Chondrocyte (in vitro differentiated cells): ENCODE measurements around the gene FREM2. TPM values are rescaled to one million over a fixed set of nuclear protein-coding genes. Genes with fewer than 3 reads are reported as not detected.

Experiments
- DNase-seq: peaks from one replicate; pipeline ENCODE4 v3.0.0; 2021; ENCODE audit warnings: mixed read lengths, low spot score
- H3K27ac Mint-ChIP-seq: one replicate; pipeline ENCODE4 v1.8.0; 2021; ENCODE audit warnings: mild to moderate bottlenecking, moderate library complexity, mixed read lengths; ENCODE audit not compliant: unreplicated experiment
- H3K27me3 Mint-ChIP-seq: 2 replicates; pipeline ENCODE4 v1.8.0; 2021; ENCODE audit warnings: low read depth, mixed read lengths
- H3K36me3 Mint-ChIP-seq: 2 replicates; pipeline ENCODE4 v1.8.0; 2021; ENCODE audit warnings: low read depth, mixed read lengths
- H3K4me1 Mint-ChIP-seq: 2 replicates; pipeline ENCODE4 v1.8.0; 2021; ENCODE audit warnings: low read depth, mild to moderate bottlenecking, mixed read lengths
- H3K4me3 Mint-ChIP-seq: one replicate; pipeline ENCODE4 v1.8.0; 2021; ENCODE audit warnings: mild to moderate bottlenecking, moderate library complexity, mixed read lengths; ENCODE audit not compliant: unreplicated experiment
- H3K9me3 Mint-ChIP-seq: 2 replicates; pipeline ENCODE4 v1.8.0; 2021; ENCODE audit warnings: low read depth, mixed read lengths
- total RNA-seq: library from RNA; stranded (reverse); gene quantifications from 3 replicates; pipeline ENCODE4 v1.2.1, GENCODE V29; 2021
- TF ChIP-seq, protein P1 (sequence below): fragments of 200-600 bp; sonication (generic); IDR thresholded peaks from 2 replicates; pipeline ENCODE4 v1.5.0; 2021; ENCODE audit warnings: antibody characterized with exemption, mild to moderate bottlenecking, moderate library complexity

Gene FREM2
- total RNA-seq, 1 donor from 2014 or later, result 0.07 TPM

DNA sequence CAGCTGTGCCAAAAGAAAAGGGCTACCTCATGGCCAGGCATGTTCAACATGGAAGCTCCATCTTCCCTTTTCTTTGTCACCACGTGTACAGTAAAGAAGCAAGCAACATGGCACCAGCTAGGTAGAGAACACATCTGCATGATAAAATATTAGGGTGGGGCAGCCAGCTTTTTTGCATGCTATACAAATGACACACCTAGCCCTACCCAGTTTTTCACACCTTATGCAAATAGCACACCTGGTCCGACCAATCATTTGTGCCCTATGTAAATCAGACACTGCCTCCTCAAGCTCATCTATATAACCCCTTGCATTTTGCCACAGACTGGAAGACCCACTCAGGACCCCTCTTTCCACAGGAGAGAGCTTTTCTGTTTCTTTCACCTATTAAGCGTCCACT, 218.2 kb downstream of the FREM2 start:
- no peak for DNase-seq
- Mint-ChIP-seq H3K4me3 (no peak overlapping the region), H3K4me1 (no peaks in the 10 kb centered on the region), H3K27ac (no peak overlapping the region), H3K27me3 (peaks cover 7% of the 10 kb centered on the region), H3K9me3 (no peaks in the 10 kb centered on the region), H3K36me3 (no peaks in the 10 kb centered on the region)
- TF ChIP-seq, protein P1, sequence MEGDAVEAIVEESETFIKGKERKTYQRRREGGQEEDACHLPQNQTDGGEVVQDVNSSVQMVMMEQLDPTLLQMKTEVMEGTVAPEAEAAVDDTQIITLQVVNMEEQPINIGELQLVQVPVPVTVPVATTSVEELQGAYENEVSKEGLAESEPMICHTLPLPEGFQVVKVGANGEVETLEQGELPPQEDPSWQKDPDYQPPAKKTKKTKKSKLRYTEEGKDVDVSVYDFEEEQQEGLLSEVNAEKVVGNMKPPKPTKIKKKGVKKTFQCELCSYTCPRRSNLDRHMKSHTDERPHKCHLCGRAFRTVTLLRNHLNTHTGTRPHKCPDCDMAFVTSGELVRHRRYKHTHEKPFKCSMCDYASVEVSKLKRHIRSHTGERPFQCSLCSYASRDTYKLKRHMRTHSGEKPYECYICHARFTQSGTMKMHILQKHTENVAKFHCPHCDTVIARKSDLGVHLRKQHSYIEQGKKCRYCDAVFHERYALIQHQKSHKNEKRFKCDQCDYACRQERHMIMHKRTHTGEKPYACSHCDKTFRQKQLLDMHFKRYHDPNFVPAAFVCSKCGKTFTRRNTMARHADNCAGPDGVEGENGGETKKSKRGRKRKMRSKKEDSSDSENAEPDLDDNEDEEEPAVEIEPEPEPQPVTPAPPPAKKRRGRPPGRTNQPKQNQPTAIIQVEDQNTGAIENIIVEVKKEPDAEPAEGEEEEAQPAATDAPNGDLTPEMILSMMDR, result no peak

DNA sequence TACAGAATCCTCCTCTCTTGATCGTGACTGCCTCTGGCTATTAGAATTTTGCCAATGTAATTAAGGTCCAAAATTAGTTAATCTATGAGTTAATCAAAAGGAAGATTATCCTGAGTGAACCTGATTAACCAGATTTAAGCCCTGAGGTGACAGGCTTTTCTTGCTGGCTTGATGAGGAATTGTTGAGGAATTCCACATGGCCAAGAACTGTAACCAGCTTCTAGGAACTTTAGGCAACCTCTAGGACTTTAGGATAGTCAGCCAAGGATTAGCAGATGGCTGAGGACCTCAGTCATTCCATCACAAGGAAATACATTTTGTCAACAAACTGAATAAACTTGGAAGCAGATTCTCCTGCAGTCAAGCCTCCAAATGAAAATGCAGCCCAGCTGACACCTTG, 219.0 kb downstream of the FREM2 start:
- peaks cover 10% of the 10 kb centered on the region for H3K27me3 Mint-ChIP-seq
- H3K27ac Mint-ChIP-seq, result no peak overlapping the region
- H3K4me1 Mint-ChIP-seq, result no peaks in the 10 kb centered on the region
- DNase-seq, result no peak
- TF ChIP-seq, protein P1, result no peak
- H3K4me3 Mint-ChIP-seq, result no peak overlapping the region
- H3K36me3 Mint-ChIP-seq, result no peaks in the 10 kb centered on the region
- H3K9me3 Mint-ChIP-seq, result no peaks in the 10 kb centered on the region

DNA sequence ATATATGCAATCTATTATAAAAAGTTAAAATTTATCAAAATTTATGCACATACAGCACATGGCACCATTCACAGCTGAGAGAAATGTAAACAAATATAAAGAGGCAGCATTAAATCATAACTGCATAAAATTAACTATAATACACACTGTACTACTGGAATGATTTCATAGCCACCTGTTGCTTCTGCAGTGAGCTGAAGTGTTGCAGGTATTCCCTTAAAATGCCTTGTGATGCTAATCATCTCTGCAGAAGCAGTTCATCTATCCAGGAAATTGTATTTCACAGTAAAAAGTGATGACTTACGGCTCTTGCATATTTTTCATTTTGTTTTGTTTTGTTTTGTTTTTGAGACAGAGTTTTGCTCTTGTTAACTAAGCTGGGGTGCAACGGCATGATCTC, 221.7 kb downstream of the FREM2 start:
- TF ChIP-seq, protein P1, result no peak
- Mint-ChIP-seq H3K4me1 (no peaks in the 10 kb centered on the region), H3K27me3 (peaks cover 10% of the 10 kb centered on the region), H3K9me3 (no peaks in the 10 kb centered on the region), H3K4me3 (no peak overlapping the region), H3K36me3 (no peaks in the 10 kb centered on the region), H3K27ac (no peak overlapping the region)
- DNase-seq, result no peak

DNA sequence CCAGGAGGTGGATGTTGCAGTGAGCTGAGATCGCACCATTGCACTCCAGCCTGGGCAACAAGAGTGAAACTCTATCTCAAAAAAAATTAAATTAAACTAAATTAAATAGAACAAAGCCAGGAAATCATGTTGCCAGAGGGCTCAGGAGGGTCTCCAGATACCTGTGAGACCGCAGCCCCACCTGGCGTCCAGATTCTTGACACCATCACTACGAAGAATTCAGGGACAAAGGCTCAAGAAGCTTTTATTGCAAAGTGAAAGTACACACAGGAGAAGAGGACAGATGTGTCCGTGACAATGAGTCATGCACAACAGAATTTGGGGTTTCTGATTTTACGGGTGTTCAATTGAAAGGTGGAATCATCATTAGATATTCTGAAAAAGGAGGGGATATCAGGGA, 227.2 kb downstream of the FREM2 start:
- H3K4me3 Mint-ChIP-seq, result no peak overlapping the region
- H3K9me3 Mint-ChIP-seq, result no peaks in the 10 kb centered on the region
- H3K27me3 Mint-ChIP-seq, result peaks cover 25% of the 10 kb centered on the region
- H3K36me3 Mint-ChIP-seq, result no peaks in the 10 kb centered on the region
- TF ChIP-seq, protein P1, result no peak
- no peaks in the 10 kb centered on the region for H3K4me1 Mint-ChIP-seq
- H3K27ac Mint-ChIP-seq, result no peak overlapping the region
- DNase-seq, result no peak

DNA sequence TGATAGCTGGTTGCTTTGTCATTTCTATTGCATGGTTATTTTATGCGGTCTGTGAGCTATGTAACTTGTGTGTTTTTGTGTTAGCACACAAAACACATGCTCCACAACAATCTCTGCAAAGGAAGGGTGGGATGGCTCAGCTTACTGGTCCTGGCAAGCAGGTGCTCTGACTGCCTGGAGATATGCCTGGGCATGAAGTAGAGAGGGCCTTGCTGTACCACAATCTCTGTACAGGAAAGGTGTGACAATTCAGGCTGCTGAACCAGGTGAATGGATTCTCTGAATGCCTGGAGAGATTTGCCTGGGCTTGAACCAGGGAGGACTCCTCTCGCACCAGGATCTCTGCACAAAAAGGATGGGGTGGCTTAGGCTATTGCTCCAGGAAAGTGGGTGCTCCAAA, 234.2 kb downstream of the FREM2 start:
- Mint-ChIP-seq H3K36me3 (no peaks in the 10 kb centered on the region), H3K27ac (no peak overlapping the region), H3K4me3 (no peak overlapping the region), H3K9me3 (no peaks in the 10 kb centered on the region), H3K27me3 (peaks cover 54% of the 10 kb centered on the region), H3K4me1 (no peaks in the 10 kb centered on the region)
- DNase-seq, result no peak
- TF ChIP-seq, protein P1, result no peak
